Gastrocnemius medialis (tissue), 4 donors: ENCODE results near the gene CWC27. TPM values are rescaled to one million over a fixed set of nuclear protein-coding genes. Genes with fewer than 3 reads are reported as not detected.

Experiments used
- ATAC-seq, 2 donors: fragments of 150-250 bp; one replicate each; pipeline ENCODE4 v1.9.1; 2016
- DNase-seq, 2 donors: peaks; one replicate each; pipeline ENCODE4 v3.0.0-alpha.2; 2019
- H3K27ac ChIP-seq, 4 donors: fragments of 200-600 bp; sonication (generic); 1 replicate in 1 of 4; 2 replicates in 3 of 4; pipeline ENCODE4 v1.5.1; 2016 to 2018; ENCODE audit warnings: mild to moderate bottlenecking in 2 of 4, moderate library complexity in 1 of 4
- H3K27me3 ChIP-seq, 3 donors: fragments of 200-600 bp; sonication (generic) in 2 of 3; 1 replicate in 1 of 3; 2 replicates in 2 of 3; pipeline versions ENCODE4 v1.5.1 to v1.6.0; 2016 to 2019; ENCODE audit warnings: mild to moderate bottlenecking in 1 of 3, moderate library complexity in 1 of 3
- H3K36me3 ChIP-seq, 2 donors: fragments of 200-600 bp; sonication (generic) in 1 of 2; one replicate each; pipeline ENCODE4 v1.5.1; 2017 to 2018
- H3K4me1 ChIP-seq, 2 donors: fragments of 200-600 bp; sonication (generic) in 1 of 2; one replicate each; pipeline ENCODE4 v1.5.1; 2016 to 2017; ENCODE audit warnings: mild to moderate bottlenecking in 2 of 2
- H3K4me3 ChIP-seq, 4 donors: fragments of 200-600 bp; sonication (generic) in 3 of 4; 1 replicate in 1 of 4; 2 replicates in 3 of 4; pipeline ENCODE4 v1.5.1; 2016 to 2019; ENCODE audit warnings: mild to moderate bottlenecking in 2 of 4
- H3K9me3 ChIP-seq, 3 donors: fragments of 200-600 bp; sonication (generic) in 2 of 3; 1 replicate in 1 of 3; 2 replicates in 2 of 3; pipeline ENCODE4 v1.5.1; 2016 to 2019
- POLR2A ChIP-seq, 2 donors: fragments of 450-650 bp; IDR thresholded peaks; one replicate each; pipeline ENCODE4 v1.6.1; 2017; ENCODE audit warnings: antibody characterized with exemption in 2 of 2, mild to moderate bottlenecking in 2 of 2, moderate library complexity in 2 of 2
- in situ Hi-C, 4 donors: fragments of 200-750 bp; cut with MboI; loops; one replicate each; pipeline versions ENCODE4 v1.15.0 to v1.8.0; 2017; ENCODE audit warnings: low sequenced_read_pairs in 4 of 4
- intact Hi-C: fragments of 100-400 bp; cut with DNase I; formaldehyde crosslinking; loops from one replicate; pipeline ENCODE4 v1.15.1; 2023; ENCODE audit warnings: low total_unique reads
- total RNA-seq, 4 donors: library from RNA; depleted of rRNA; stranded (reverse); fragments of >200 nt; gene quantifications; one replicate each; pipeline versions ENCODE4 v1.1.0 to v1.2.3, GENCODE V29; 2016
- TF ChIP-seq, protein P1 (sequence below), 5 experiments: fragments of 450-650 bp in 3 of 5; fragments of 200-600 bp in 2 of 5; sonication (generic) in 2 of 5; IDR thresholded peaks in 4 of 5; conservative IDR thresholded peaks in 1 of 5; 1 replicate in 4 of 5; 2 replicates in 1 of 5; pipeline ENCODE4 v1.5.1; 2016 to 2019; ENCODE audit warnings: antibody characterized with exemption in 5 of 5, mild to moderate bottlenecking in 3 of 5, moderate library complexity in 3 of 5

CWC27 gene
- total RNA-seq, 4 donors from 2014 or later, result 8.4 to 10.7 (median 8.6) TPM

- H3K4me3 ChIP-seq, result no peak overlapping the region
- intact Hi-C loops, result no loop called here
- H3K27ac ChIP-seq, result no peak overlapping the region
- H3K9me3 ChIP-seq, result no peaks in the 10 kb centered on the region
- TF ChIP-seq, protein P1, sequence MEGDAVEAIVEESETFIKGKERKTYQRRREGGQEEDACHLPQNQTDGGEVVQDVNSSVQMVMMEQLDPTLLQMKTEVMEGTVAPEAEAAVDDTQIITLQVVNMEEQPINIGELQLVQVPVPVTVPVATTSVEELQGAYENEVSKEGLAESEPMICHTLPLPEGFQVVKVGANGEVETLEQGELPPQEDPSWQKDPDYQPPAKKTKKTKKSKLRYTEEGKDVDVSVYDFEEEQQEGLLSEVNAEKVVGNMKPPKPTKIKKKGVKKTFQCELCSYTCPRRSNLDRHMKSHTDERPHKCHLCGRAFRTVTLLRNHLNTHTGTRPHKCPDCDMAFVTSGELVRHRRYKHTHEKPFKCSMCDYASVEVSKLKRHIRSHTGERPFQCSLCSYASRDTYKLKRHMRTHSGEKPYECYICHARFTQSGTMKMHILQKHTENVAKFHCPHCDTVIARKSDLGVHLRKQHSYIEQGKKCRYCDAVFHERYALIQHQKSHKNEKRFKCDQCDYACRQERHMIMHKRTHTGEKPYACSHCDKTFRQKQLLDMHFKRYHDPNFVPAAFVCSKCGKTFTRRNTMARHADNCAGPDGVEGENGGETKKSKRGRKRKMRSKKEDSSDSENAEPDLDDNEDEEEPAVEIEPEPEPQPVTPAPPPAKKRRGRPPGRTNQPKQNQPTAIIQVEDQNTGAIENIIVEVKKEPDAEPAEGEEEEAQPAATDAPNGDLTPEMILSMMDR (IDR thresholded peaks at IDR 0.05 in 4 of 5, conservative IDR thresholded peaks at IDR 0.05 in 1 of 5), result no peak
- in situ Hi-C loops, result no loop called here
- H3K27me3 ChIP-seq, result no peaks in the 10 kb centered on the region
- DNase-seq, result no peak
- ATAC-seq, result no peak
- peaks cover 0 to 14% of the 10 kb centered on the region in 2 donors for H3K4me1 ChIP-seq
- no peaks in the 10 kb centered on the region for H3K36me3 ChIP-seq
Measured at GRCh38 chr5:64758901-64759300, 9.8 kb upstream of the CWC27 start.

- H3K9me3 ChIP-seq, result no peaks in the 10 kb centered on the region
- in situ Hi-C loops, result no loop called here
- DNase-seq (no peak), ATAC-seq (no peak)
- H3K27me3 ChIP-seq, result no peaks in the 10 kb centered on the region
- no peak overlapping the region for H3K27ac ChIP-seq
- no peak overlapping the region for H3K4me3 ChIP-seq
- peaks cover 4 to 14% of the 10 kb centered on the region in 2 donors for H3K4me1 ChIP-seq
- TF ChIP-seq POLR2A (IDR thresholded peaks at IDR 0.05), result no peak
- TF ChIP-seq, protein P1 (IDR thresholded peaks at IDR 0.05 in 4 of 5, conservative IDR thresholded peaks at IDR 0.05 in 1 of 5), result no peak
- intact Hi-C loops, result no loop called here
- no peaks in the 10 kb centered on the region for H3K36me3 ChIP-seq
Measured at GRCh38 chr5:64759960-64760660, 8.6 kb upstream of the CWC27 start.

GRCh38 chr5:64763948-64764503 lies 4.7 kb upstream of the CWC27 start:
- Histone ChIP-seq H3K4me3 (no peak overlapping the region), H3K4me1 (peaks cover 19 to 33% of the 10 kb centered on the region in 2 donors), H3K36me3 (no peaks in the 10 kb centered on the region), H3K9me3 (no peaks in the 10 kb centered on the region), H3K27me3 (no peaks in the 10 kb centered on the region), H3K27ac (no peak overlapping the region)
- no peak for TF ChIP-seq POLR2A (IDR thresholded peaks at IDR 0.05)
- TF ChIP-seq, protein P1 (IDR thresholded peaks at IDR 0.05 in 4 of 5, conservative IDR thresholded peaks at IDR 0.05 in 1 of 5), result no peak
- ATAC-seq (no peak), DNase-seq (no peak)
- intact Hi-C loops (no loop called here), in situ Hi-C loops (no loop called here)

DNA sequence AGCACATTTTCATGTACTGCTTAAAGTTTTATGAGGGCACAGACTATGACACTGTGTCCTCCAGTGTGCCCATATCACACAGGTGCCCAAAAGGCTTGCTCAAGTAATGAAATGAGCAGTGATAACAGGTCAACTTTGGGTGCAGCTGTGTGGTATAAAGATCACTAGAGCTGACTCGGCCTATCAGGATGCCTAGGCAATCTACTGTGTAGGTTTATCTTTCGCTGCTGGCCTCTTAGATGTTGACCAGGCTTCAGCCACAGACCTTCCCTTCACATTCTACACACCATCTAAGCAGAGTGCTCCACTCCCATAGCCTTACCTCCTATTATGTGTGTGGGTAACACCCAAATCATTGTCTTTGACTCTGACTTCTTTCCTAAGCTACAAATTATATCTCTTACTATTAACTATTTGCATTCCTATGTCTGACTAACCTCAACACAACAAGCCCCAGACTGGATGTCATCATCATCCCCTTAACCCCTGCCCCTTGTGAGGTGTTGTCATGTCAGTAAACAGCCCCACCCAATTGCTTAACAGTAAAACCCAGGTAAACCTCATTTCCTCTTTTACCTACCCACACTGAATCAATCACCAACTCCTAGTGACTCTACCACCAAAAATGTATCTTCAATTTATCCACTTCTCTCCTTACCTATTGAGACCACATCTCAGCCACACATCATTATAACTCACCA lies 2.8 kb upstream of the CWC27 start:
- no peak for ATAC-seq
- TF ChIP-seq POLR2A (IDR thresholded peaks at IDR 0.05), result no peak
- TF ChIP-seq, protein P1 (IDR thresholded peaks at IDR 0.05 in 4 of 5, conservative IDR thresholded peaks at IDR 0.05 in 1 of 5), result no peak
- H3K4me3 ChIP-seq, result no peak overlapping the region
- no peak for DNase-seq
- in situ Hi-C loops, result no loop called here
- H3K9me3 ChIP-seq, result no peaks in the 10 kb centered on the region
- no peak overlapping the region for H3K27ac ChIP-seq
- intact Hi-C loops, result loop anchor here (5.0 kb wide), 1 partner anchor 129 kb away; no protein-coding TSS in a partner anchor
- H3K4me1 ChIP-seq, result peaks cover 26 to 50% of the 10 kb centered on the region in 2 donors
- H3K27me3 ChIP-seq, result no peaks in the 10 kb centered on the region
- H3K36me3 ChIP-seq, result no peaks in the 10 kb centered on the region
